Adrenal gland (tissue), 5 donors: ENCODE data around the gene USP11.

ENCODE experiments used
- POLR2A ChIP-seq, 2 donors: fragments of 450-650 bp; IDR thresholded peaks; one replicate each; pipeline ENCODE4 v1.6.1; 2017; ENCODE audit warnings: antibody characterized with exemption in 2 of 2, mild to moderate bottlenecking in 2 of 2, moderate library complexity in 1 of 2
- TF ChIP-seq, protein P1 (sequence below), 6 experiments: fragments of 450-650 bp in 4 of 6; fragments of 200-600 bp in 2 of 6; sonication (generic) in 1 of 6; IDR thresholded peaks; 1 replicate in 5 of 6; 2 replicates in 1 of 6; pipeline versions ENCODE4 v1.5.1 to v1.8.0; 2016 to 2021; ENCODE audit warnings: antibody characterized with exemption in 6 of 6, mild to moderate bottlenecking in 2 of 6, moderate library complexity in 1 of 6
- donor health status: DM: no; HTN: no; CAD: no.

DNA sequence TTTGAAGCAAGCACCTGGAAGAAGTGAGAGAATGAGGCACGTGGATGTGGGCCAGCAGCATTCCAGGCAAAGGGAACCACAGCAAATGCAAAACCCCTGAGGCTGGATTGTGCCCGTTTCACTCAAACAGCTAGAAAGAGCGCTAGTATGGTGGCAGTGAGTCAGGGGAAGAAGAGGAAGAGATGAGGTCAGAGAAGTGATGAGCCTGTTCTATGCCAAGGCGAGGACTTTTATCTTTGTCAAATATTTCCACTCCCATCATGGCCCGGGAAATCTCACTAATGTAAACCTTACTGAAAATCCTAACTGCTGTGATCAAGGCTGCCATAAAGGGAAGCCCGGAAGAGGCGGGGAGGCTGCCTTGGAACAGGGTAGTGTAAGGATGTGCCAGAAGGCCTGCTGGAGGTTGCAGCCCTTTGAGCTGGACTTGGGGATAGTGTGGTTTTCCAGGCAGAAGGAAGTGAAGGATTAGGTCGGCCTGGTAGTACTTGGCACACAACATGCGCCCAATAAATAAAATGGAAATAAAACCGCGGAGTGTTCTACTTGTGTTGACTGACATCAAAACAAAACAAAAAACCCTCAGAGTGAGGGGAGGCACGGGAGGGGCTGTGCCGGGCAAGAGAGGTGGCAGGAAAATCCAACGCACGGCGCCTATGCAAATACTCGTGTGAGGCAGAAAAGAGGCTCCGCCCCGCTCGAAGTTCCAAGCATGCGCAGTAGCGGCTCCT is 15.5 kb upstream of the USP11 start:
- TF ChIP-seq, protein P1, sequence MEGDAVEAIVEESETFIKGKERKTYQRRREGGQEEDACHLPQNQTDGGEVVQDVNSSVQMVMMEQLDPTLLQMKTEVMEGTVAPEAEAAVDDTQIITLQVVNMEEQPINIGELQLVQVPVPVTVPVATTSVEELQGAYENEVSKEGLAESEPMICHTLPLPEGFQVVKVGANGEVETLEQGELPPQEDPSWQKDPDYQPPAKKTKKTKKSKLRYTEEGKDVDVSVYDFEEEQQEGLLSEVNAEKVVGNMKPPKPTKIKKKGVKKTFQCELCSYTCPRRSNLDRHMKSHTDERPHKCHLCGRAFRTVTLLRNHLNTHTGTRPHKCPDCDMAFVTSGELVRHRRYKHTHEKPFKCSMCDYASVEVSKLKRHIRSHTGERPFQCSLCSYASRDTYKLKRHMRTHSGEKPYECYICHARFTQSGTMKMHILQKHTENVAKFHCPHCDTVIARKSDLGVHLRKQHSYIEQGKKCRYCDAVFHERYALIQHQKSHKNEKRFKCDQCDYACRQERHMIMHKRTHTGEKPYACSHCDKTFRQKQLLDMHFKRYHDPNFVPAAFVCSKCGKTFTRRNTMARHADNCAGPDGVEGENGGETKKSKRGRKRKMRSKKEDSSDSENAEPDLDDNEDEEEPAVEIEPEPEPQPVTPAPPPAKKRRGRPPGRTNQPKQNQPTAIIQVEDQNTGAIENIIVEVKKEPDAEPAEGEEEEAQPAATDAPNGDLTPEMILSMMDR (IDR thresholded peaks at IDR 0.05), result no peak
- TF ChIP-seq POLR2A (IDR thresholded peaks at IDR 0.05), result peak in 1 of 2 donors; percentile 31
